Neural progenitor cell (in vitro differentiated cells): Measurements from ENCODE around the gene ATOH8. TPM values are rescaled to one million over a fixed set of nuclear protein-coding genes. Genes with fewer than 3 reads are reported as not detected.

Source experiments
- DNase-seq: peaks from one replicate; pipeline ENCODE4 v3.0.0-alpha.2; 2016; ENCODE audit warnings: low spot score
- H2AFZ ChIP-seq: fragments of 200-600 bp; sonication (generic); replicated peaks from 2 replicates; pipeline ENCODE4 v1.6.1; 2016; ENCODE audit warnings: antibody characterized with exemption
- H3F3A ChIP-seq: fragments of 200-600 bp; sonication (generic); 2 replicates; pipeline ENCODE4 v1.6.1; 2016; ENCODE audit warnings: antibody characterized with exemption, low read depth
- H3K27ac ChIP-seq: fragments of 200-600 bp; sonication (generic); 2 replicates; pipeline ENCODE4 v1.5.1; 2016; ENCODE audit warnings: mild to moderate bottlenecking
- H3K27me3 ChIP-seq: fragments of 200-600 bp; sonication (generic); 2 replicates; pipeline ENCODE4 v1.6.1; 2016; ENCODE audit warnings: mild to moderate bottlenecking, moderate library complexity
- H3K36me3 ChIP-seq: fragments of 200-600 bp; sonication (generic); 2 replicates; pipeline ENCODE4 v1.5.1; 2016
- H3K4me1 ChIP-seq: fragments of 200-600 bp; sonication (generic); 2 replicates; pipeline ENCODE4 v1.6.1; 2016; ENCODE audit warnings: mixed run types
- H3K4me2 ChIP-seq: fragments of 200-600 bp; sonication (generic); 2 replicates; pipeline ENCODE4 v1.6.1; 2016
- H3K4me3 ChIP-seq: fragments of 200-600 bp; sonication (generic); 2 replicates; pipeline ENCODE4 v1.5.1; 2016
- H3K79me2 ChIP-seq: fragments of 200-600 bp; sonication (generic); 2 replicates; pipeline ENCODE4 v1.6.1; 2016; ENCODE audit warnings: low read depth
- H3K9ac ChIP-seq: fragments of 200-600 bp; sonication (generic); 2 replicates; pipeline ENCODE4 v1.6.1; 2016
- H3K9me3 ChIP-seq: fragments of 200-600 bp; sonication (generic); 2 replicates; pipeline ENCODE4 v1.5.1; 2016; ENCODE audit warnings: low read depth
- H4K20me1 ChIP-seq: fragments of 200-600 bp; sonication (generic); 2 replicates; pipeline ENCODE4 v1.6.1; 2016; ENCODE audit warnings: low read depth
- H3K27ac Mint-ChIP-seq: 3 replicates; pipeline ENCODE4 v1.8.0; 2021; ENCODE audit warnings: mixed read lengths
- H3K27me3 Mint-ChIP-seq: 2 replicates; pipeline ENCODE4 v1.8.0; 2022; ENCODE audit warnings: low read depth, mild to moderate bottlenecking, inconsistent platforms, moderate library complexity, mixed read lengths; ENCODE audit not compliant: insufficient read depth
- H3K36me3 Mint-ChIP-seq: 3 replicates; pipeline ENCODE4 v1.8.0; 2021; ENCODE audit warnings: mixed read lengths
- H3K4me1 Mint-ChIP-seq: 3 replicates; pipeline ENCODE4 v1.8.0; 2021; ENCODE audit warnings: mixed read lengths
- H3K4me3 Mint-ChIP-seq: 3 replicates; pipeline ENCODE4 v1.8.0; 2021; ENCODE audit warnings: mild to moderate bottlenecking, moderate library complexity, mixed read lengths
- H3K9me3 Mint-ChIP-seq: 3 replicates; pipeline ENCODE4 v1.8.0; 2020; ENCODE audit warnings: mixed read lengths
- EZH2 ChIP-seq: fragments of 200-600 bp; sonication (generic); IDR thresholded peaks from 2 replicates; pipeline ENCODE4 v1.6.1; 2017; ENCODE audit warnings: antibody characterized with exemption, mild to moderate bottlenecking, moderate library complexity
- EZH2phosphoT487 ChIP-seq: fragments of 200-600 bp; sonication (generic); IDR thresholded peaks from 2 replicates; pipeline ENCODE4 v1.6.1; 2017; ENCODE audit warnings: antibody characterized with exemption
- total RNA-seq: library from RNA; depleted of rRNA; stranded (reverse); fragments of >200 nt; gene quantifications from 2 replicates; pipeline ENCODE4 v1.2.3, GENCODE V29; 2015; ENCODE audit warnings: low replicate concordance
- TF ChIP-seq, protein P1 (sequence below): fragments of 200-600 bp; sonication (generic); IDR thresholded peaks from 2 replicates; pipeline ENCODE4 v1.5.1; 2017; ENCODE audit warnings: antibody characterized with exemption, mild to moderate bottlenecking

ATOH8 gene
- total RNA-seq, 1 donor from 2014 or later = not detected

DNA sequence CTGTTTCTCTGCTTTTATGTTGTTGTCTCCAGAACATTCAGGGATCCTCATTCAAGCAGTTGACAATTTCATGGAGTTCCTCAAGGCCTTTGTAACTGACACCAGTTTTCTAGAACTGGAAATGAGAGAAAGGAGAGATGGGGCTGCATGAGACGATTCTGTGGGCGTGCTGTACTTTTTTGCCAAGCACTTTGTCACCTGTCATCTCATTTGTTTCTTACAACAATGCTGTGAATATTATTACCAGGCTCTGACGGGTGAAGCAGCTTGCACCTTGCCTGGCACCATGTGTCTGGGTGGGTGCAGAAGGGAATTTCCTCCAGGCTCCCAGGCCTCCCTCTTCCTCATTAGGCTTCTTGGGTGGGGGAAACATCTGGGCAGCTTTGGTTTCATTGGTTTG is 22.2 kb upstream of the ATOH8 start:
- Mint-ChIP-seq H3K4me3 (no peak overlapping the region), H3K4me1 (peaks cover 9% of the 10 kb centered on the region), H3K27me3 (peaks cover 5% of the 10 kb centered on the region), H3K36me3 (no peaks in the 10 kb centered on the region), H3K9me3 (no peaks in the 10 kb centered on the region), H3K27ac (no peak overlapping the region)
- Histone ChIP-seq H3F3A (peaks cover 4% of the 10 kb centered on the region), H2AFZ (no peak overlapping the region), H3K27ac (no peak overlapping the region), H3K4me3 (no peak overlapping the region), H4K20me1 (no peaks in the 10 kb centered on the region), H3K9ac (no peak overlapping the region), H3K36me3 (no peaks in the 10 kb centered on the region), H3K4me2 (no peak overlapping the region), H3K9me3 (no peaks in the 10 kb centered on the region), H3K27me3 (peaks cover 14% of the 10 kb centered on the region), H3K79me2 (no peaks in the 10 kb centered on the region), H3K4me1 (peaks cover 2% of the 10 kb centered on the region)
- DNase-seq = no peak
- TF ChIP-seq, protein P1, sequence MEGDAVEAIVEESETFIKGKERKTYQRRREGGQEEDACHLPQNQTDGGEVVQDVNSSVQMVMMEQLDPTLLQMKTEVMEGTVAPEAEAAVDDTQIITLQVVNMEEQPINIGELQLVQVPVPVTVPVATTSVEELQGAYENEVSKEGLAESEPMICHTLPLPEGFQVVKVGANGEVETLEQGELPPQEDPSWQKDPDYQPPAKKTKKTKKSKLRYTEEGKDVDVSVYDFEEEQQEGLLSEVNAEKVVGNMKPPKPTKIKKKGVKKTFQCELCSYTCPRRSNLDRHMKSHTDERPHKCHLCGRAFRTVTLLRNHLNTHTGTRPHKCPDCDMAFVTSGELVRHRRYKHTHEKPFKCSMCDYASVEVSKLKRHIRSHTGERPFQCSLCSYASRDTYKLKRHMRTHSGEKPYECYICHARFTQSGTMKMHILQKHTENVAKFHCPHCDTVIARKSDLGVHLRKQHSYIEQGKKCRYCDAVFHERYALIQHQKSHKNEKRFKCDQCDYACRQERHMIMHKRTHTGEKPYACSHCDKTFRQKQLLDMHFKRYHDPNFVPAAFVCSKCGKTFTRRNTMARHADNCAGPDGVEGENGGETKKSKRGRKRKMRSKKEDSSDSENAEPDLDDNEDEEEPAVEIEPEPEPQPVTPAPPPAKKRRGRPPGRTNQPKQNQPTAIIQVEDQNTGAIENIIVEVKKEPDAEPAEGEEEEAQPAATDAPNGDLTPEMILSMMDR = no peak
- TF ChIP-seq EZH2phosphoT487 (no peak), EZH2 (no peak)

DNA sequence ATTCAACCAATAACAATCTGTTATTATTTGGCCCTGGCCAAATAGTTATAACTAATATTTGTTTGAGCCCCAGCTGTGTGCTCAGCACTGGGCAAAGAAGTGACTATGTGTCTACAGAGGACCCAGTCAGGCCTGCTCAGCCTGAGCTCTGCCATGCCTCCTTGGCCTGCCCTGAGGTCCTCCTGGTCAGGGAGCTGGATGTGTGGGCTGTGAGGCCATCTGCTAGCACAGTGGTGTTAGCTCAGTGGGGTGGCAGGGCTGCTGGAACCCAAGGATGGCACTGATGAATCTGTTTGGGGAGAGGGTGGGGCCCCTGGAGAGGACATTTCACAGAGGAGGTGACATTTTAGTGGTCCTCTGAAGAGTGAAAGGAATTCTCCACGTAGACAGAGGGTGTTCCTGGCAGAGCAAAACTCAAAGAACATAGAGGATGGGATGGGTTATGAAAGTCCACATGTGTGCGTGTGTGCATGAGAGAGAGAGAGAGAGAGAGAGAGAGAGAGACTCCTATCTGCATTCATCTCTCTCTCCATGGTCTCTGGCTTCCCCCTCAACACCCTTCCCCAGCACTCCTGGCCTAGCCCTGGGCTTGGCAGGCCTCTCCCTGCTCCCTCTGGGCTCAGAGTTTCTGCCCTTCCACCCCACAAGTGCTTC is 21.2 kb upstream of the ATOH8 start:
- H3K27ac Mint-ChIP-seq = no peak overlapping the region

DNA sequence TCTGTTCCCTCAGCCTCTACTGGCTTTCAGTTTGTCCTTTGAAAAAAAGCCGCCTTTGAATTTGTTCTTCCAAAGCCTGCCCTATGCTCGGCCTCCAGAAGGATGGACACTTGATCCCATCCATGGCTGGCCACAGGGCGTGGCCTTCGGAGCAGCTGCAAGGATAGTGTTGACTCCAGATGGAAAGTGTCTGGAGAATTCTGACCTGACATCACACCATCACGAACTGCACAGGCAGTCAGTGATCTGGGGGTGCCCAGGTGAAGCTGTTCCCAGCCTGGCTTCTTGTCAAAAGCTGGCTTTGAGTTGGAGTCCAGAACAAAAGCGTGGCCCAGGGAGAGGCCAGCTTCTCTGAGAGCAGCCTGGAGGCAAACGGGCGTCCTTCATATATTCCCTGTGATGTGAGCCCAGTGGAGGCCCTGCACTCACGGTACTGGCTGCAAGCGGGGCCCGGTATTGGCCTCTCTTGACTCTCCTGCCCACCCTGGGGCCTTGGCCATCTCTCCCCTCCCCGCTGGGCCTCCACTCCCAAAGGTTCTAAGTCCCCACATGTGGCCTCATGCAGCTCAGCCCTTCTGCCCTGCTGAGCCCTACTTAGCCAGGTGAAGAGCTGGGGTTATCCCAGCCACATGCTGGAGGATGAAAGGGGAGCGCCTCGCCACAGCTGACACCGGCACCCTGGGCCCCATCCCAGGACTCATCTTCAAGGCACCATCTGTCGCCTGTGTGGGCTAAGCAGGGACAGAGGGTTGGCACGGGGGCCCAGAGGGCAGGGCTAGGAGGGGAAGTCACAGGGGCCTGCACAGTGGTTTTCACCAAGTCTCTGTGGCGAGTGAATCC is 20.4 kb upstream of the ATOH8 start:
- H3K36me3 Mint-ChIP-seq = no peaks in the 10 kb centered on the region
- H4K20me1 ChIP-seq = no peaks in the 10 kb centered on the region
- H3K27me3 ChIP-seq = peaks cover 11% of the 10 kb centered on the region
- no peaks in the 10 kb centered on the region for H3K9me3 Mint-ChIP-seq
- no peak overlapping the region for H3K9ac ChIP-seq
- peaks cover 4% of the 10 kb centered on the region for H3F3A ChIP-seq
- H3K4me3 ChIP-seq = no peak overlapping the region
- TF ChIP-seq EZH2phosphoT487 (no peak), EZH2 (no peak)
- TF ChIP-seq, protein P1 = no peak
- H3K27ac ChIP-seq = no peak overlapping the region
- H3K79me2 ChIP-seq = no peaks in the 10 kb centered on the region
- DNase-seq = no peak
- peaks cover 2% of the 10 kb centered on the region for H3K4me1 ChIP-seq
- H3K9me3 ChIP-seq = no peaks in the 10 kb centered on the region
- peaks cover 11% of the 10 kb centered on the region for H3K4me1 Mint-ChIP-seq
- no peak overlapping the region for H3K4me2 ChIP-seq
- no peaks in the 10 kb centered on the region for H3K36me3 ChIP-seq
- no peak overlapping the region for H3K4me3 Mint-ChIP-seq
- H2AFZ ChIP-seq = no peak overlapping the region
- H3K27me3 Mint-ChIP-seq = peaks cover 3% of the 10 kb centered on the region
- no peak overlapping the region for H3K27ac Mint-ChIP-seq

More for the DNA sequence above, 21.2 kb upstream of the ATOH8 start:
- no peaks in the 10 kb centered on the region for H3K9me3 ChIP-seq
- Mint-ChIP-seq H3K4me3 (no peak overlapping the region), H3K4me1 (peaks cover 11% of the 10 kb centered on the region), H3K9me3 (no peaks in the 10 kb centered on the region), H3K36me3 (no peaks in the 10 kb centered on the region), H3K27me3 (peaks cover 5% of the 10 kb centered on the region)
- H3K4me2 ChIP-seq = no peak overlapping the region
- no peak overlapping the region for H2AFZ ChIP-seq
- H3K27me3 ChIP-seq = peaks cover 14% of the 10 kb centered on the region
- no peak overlapping the region for H3K9ac ChIP-seq
- no peak overlapping the region for H3K4me3 ChIP-seq
- no peaks in the 10 kb centered on the region for H4K20me1 ChIP-seq
- TF ChIP-seq EZH2phosphoT487 = no peak
- TF ChIP-seq EZH2 = no peak
- TF ChIP-seq, protein P1 = no peak
- H3K4me1 ChIP-seq = peaks cover 2% of the 10 kb centered on the region
- no peaks in the 10 kb centered on the region for H3K79me2 ChIP-seq
- H3K36me3 ChIP-seq = no peaks in the 10 kb centered on the region
- DNase-seq = no peak
- no peak overlapping the region for H3K27ac ChIP-seq
- peaks cover 4% of the 10 kb centered on the region for H3F3A ChIP-seq
